NCI-H526 treated with DMSO at 0.1 percent for 48 hours (cell line): ENCODE data around the gene BARX2.

Experiments used
- DNase-seq: peaks from one replicate; lab custom pipeline; 2025; lab: John Stamatoyannopoulos, UW

The BARX2 gene

DNA sequence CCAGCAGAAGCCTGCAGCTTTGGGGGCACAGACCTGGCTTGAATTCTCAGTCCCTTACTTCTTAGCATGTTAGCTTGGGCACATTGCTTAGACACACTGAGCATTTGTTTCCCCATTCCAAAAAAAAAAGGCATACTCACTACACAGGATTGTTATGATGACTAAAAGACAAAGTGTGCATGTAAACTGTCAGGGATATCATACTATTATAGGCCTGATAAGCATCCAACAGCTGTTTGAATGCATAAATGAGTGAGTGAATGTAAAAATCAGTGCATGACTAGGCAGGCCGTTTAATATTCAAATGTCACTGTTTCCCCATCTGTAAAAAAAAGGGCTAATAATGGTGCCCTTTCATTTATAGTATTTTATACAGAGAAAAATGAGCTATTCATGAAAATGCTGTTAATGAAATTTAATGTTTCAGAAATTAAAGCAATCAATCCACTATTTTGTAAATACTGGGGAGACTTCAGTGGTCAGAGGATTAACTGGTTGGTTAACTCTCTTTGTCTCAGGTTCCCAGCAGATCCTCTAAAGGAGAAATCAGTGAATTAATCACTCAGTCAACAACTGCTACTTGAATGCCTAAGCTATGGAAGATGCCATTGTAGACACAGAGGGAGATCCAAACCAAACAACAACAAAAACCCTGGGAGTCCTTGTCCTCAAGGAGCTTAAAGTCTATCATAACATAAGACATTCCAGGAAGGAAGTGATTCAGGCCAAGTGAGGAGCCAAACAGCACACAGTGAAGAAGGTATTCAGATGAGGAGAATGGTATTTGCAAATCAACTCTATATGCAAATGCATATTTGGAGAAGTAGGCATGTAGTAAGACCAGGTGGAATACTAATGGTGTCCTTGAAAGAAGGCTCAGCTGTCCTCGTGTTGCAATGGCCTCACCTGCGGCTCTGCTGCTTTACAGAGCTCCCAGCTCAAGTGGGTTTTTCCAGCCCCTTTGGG is 26.8 kb downstream of the BARX2 start:
- peak; percentile 99 for DNase-seq

DNA sequence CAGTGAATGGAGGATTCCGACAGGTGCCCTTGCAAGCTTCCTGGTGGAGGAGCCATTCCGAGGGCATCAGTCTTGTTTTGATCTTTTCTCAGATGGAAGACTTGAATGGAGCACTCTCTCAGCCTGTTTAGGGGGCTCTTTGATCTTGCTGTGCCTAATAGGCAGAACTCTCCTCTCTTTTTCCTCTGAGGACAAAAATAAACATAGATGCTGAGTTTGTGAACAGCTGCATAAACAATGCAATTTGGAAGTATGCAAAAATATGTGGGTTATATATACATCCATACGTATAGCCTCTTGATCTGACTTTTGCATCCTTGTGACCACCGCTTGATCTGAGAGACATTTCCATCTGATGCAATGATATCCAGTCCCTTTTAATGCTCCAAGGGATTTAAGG is 29.1 kb downstream of the BARX2 start:
- peak; percentile 23 for DNase-seq

DNA sequence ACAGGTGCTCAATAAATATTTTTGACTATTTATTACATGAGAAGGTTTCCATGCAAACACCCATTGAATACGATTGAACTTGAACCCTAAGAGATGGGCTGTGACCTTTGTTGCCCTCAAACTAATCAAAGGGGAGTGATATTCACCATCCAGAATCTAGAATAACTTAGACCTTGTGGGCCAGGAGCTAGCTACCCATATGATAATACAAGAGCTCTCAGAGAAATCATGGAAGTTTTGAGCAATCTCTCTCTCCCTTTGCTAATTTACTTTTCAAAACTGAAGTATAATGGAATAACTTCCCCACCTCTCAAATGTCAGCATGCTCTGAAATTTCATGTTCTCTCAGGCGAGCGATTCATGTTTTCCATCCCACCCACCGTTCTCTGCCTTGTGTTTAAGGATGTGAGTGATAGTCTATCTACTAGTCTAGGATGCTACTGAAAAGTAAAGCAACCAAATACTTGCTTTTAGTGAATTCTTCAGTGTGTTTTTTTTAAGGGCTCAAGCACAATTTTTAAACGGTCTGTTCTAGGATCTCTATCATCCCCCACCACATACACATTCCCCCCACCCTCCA is 33.3 kb downstream of the BARX2 start:
- DNase-seq = no peak

DNA sequence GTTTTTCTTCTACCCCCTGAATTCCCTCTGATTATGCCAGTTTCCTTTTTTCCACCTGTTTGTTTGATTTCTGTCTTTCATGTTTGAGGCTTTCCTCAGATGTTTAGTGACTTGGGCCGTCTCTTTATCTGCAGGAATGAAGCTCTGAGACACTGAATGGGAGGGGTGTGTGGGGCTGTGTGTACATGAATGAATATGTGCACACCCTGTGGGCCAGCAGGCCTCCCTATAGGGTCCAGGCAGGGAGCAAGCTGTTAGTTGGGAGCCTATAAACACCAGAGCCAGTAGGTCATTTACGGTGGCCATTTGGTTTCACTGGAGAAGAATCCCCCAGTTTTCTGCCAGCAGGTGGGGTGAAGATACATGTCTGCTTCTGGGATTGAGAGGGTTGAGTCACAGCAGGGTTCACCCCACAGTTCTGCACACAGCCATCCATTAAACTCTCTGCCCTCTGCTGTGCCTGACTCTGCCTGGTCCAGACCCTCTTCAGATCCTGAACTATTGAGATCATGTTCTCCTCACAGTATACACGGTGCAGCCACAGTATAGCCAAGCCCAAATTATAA is 34.8 kb downstream of the BARX2 start:
- no peak for DNase-seq

DNA sequence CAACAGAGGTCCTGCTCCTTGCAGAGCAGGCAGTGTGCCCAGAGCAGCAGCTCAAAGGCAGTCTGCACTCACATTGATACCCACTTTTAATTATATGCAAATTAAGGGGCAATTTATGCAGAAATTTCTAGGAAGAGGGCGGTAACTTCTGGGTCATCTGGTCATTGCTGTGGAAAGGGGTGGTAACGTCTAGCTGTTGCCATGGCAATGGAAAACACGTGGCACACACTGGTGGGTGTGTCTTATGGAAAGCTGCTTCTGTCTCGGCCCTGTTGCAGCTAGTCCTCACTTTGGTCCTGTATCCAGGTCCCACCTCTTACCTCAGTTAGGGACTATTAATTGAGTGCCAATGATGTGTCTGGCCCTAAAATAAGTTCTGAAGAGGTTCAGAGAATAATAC is 36.8 kb downstream of the BARX2 start:
- no peak for DNase-seq

DNA sequence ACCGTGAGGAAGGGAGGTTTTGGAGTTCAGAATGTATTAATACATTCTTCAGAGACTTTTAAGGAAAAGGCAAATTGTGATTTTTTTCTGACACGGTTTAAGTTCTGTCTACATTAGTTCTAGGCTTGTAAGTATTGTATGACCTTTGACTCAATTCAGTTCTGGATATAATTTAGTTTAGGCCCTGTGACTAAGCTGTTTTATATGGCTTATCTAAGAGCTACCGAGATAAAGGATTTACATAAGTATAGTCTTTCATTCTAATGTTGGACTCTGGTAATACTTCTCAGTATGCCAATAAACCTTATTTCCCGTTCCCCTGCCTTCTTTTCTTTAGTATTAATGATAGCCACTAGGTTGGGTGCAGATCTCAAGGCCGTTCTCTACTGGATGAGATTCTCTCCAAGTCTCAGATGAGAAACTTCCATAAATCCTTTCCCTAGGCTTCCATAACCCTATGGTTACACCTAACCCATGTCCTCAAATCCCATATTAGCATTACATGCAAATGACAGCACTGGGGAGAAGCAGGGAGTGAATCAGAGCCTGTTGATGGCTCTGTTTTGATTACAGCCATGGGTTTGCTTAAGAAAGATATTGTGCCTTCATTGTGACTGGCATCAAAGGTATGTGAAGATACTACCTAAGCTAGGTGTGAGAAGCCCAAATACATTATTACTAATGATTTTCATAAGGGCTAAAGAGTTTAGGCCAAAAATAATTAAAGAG is 38.7 kb downstream of the BARX2 start:
- DNase-seq = peak; percentile 60

DNA sequence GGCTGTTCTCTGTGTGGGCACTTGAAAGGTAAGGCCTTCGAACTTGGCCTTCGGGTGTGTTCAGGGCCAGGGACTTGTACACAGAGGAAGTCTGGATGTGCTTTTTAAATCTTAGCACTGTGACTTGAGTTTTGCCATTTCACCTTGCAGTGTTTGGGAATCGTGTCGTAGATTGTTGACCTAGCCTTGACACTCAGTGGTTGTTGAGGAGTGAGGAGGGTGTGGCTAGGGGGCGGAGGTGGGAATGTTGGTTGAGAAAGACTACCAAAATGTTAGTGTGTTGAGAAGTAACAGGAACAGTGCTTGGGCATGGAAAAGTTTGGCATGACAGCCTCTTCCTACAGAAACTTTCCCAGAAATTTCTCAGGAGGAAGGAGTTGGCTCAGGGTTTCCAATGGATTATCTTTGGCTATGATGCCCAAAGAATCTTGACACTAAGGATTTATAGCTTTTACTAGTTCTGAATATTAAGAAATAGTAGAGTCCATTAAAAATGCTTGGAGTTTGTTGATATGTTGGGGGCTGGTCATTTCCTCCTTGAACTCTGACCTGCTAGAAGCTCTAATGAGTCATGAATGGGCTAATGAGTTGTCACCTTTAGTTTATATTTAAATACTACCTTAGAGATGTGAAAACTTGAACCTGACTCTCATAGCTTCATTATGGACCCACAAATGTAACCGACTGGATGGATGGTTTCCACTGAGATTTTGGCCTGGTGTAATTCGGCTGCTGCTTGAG is 40.6 kb downstream of the BARX2 start:
- no peak for DNase-seq

DNA sequence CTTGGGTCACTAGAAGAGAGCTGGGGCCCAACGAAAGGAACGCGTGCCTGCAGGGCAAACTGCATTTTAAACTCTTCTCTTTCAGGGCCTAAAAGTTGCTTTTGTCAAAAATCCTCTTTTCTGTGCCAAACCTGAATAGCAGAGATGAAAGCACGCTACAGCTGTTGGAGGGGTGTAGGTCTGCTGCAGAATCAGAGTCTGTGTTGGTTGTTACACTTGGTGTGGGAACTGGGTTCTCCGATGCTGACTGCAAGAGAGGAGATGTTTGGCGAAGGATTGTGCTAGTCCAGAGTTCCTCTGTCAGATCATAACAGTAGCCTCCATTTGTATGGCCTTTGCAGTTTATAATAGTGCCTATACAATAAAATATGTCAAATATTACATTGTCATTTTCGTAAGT is 41.8 kb downstream of the BARX2 start:
- no peak for DNase-seq

DNA sequence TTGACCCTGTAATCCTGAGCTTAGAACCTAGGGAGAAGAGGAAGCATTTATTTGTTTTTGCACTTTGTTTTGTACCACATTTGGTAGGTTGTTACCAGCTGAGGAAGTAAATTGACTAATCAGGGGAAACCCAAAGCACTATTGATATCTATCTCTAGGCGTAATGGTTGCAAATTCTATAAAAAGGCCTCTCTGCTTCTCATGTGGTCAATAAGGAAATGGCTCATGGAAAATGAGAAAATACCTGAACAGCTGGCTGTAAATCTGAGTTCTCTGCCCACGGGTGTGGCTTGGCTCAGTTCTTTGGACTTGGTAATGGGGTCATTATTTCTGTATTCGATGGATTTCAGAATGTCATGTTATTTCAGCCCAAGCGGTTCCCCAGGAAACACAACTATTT is 42.4 kb downstream of the BARX2 start:
- no peak for DNase-seq

DNA sequence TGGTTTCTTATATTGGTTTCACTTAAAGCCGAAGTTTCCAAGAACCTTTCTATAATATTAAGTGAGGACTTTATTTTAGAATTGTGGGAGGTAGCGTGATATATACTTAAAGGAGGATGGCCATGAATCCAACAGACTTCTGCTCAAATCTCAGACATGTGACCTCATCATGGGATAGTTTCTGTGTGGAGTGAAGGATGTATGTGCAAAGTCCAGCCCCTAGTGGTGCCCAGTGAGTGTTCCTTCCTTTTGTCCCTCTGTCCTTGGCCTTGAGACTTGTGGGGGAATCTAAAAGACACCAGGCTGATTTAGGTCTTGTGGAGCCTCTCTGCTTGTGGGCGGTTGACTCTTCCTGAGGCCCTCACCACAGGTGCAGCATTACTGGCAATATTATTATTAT is 43.7 kb downstream of the BARX2 start:
- no peak for DNase-seq

DNA sequence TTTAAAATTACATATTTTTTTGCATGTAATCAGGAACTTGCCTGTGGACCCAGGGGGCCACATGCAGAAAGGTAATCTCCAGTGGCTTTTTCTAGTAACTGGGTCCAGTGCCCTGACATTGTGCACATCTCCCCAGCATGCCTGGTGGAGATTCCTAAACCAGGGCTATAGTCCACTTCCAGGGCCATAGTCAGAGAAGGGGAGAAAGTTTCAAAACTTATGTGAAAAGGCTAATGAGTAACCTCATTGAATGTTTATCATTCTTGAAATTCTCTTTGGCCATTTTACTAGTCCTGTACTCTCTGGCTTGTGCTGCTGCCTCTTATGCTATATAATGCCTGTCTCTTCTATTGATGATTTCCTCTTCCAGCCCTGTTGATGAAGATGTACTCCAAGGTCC is 47.8 kb downstream of the BARX2 start:
- no peak for DNase-seq

DNA sequence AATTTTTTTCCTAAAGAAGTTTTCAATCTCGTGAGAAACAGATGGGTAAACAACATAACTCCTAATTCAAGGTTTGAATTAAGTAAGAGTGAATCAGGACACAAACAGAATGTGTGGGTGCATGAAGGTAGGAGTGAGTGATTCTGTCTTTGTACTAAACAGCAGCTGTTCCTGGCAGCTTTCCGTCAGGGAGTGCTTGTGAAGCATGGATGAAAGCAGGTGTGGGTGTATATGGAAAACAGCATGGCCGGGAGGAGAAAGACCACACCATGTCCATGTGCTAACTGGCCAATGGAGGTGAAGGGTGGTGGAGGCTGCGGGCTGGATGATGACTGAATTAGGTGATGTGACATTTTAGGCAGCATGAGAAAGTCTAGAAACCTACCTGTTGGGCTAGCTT is 49.6 kb downstream of the BARX2 start:
- no peak for DNase-seq

DNA sequence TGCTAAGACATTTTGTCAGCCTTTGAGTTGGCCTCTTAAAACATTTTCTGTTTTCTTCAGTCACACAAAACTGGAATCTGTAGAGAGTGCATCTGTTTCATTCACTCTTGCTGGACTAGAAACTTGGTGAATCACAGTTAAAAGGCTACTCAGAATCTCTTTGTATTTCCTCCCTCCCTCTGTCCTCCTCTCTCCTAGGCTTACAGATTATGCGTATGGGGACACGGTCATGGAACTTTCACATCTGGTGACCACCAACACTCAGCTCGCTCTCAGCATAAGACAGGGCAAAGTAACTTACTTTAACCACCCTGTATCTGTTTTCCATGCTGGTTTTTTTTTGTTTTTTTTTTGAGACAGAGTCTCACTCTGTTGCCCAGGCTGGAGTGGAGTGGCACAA is 50.4 kb downstream of the BARX2 start:
- DNase-seq = no peak

DNA sequence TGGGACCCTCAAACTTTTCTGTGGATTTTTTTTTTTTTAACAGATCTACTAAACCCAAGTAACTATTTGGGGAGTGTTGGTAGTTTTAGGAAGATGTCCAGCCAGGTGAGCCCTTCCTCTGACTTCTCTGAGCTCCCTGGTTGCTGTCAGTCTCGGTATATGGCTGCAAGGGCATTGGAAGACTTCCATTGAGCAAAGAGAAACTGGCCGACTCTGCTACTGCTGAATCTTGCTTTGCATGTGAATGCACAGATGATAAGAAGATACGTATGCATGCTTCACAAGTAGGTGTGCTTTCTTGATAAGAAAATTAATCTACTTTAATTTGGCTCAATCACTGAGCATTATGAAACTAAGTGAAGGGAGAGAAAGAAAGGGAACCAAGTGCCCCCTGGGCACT is 51.1 kb downstream of the BARX2 start:
- no peak for DNase-seq

DNA sequence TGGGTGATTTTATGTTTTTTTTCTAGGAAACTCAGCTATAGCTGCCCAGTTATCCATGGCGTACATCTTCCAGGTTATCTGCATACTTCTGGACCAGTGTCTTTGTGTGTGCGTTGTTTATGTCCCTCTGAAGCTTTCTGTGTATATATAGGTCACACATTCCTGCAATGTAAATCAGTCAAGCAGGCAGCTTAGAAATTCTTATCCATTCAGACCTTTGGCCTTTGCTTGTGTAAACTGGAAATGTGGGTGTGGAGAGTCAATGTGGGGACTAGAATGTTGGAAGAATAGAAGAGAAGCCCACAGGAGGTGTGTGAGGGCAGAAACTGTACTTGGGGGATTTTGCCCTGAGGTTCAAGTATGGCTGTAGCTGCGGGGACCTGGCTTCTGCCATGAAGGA is 51.7 kb downstream of the BARX2 start:
- DNase-seq = no peak

DNA sequence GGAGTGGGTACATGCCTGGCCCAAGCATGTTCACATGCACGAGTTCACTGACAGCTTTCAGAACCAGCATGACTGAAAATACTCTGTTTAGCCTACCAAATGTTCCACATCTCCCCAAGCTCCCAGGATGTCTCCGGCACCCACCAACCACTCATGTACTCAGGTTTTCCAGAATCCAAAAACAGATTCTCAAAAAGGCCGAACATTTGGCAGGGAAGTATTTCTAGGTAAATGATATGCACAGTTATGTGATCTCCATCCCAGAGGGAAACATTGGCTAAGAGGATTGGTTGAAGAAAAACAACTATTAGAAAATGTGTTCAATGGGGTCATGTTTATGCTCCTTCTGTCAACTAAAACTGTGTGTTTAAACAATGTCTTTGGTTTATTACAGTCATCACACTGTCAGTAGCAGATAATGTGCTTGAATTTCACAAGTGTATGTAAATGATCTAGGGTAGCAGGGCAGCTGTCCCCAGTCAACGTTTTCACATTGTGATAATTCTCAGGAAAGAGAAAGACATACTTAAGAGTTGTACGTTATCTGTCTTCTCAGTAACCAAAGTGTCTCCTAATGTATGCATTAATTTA is 52.3 kb downstream of the BARX2 start:
- no peak for DNase-seq

DNA sequence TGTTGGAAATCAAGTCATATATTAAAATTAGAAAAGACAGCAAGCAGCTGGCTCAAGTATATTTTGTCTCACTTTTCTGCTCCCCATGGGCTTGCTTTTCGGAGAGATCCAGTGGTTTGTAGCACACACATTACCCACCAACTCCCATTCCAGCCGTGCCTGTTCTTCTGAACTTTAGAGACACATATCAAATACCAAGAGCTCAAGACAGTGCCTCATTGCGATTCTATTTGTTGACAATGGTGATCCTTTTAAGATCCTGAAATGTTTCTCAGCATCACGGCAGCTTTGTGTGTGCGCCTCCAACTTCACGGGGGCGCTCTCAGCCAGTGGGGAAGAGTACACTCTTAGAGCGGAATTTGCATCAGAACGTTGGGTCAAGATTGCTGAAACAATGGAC is 52.9 kb downstream of the BARX2 start:
- DNase-seq = no peak

DNA sequence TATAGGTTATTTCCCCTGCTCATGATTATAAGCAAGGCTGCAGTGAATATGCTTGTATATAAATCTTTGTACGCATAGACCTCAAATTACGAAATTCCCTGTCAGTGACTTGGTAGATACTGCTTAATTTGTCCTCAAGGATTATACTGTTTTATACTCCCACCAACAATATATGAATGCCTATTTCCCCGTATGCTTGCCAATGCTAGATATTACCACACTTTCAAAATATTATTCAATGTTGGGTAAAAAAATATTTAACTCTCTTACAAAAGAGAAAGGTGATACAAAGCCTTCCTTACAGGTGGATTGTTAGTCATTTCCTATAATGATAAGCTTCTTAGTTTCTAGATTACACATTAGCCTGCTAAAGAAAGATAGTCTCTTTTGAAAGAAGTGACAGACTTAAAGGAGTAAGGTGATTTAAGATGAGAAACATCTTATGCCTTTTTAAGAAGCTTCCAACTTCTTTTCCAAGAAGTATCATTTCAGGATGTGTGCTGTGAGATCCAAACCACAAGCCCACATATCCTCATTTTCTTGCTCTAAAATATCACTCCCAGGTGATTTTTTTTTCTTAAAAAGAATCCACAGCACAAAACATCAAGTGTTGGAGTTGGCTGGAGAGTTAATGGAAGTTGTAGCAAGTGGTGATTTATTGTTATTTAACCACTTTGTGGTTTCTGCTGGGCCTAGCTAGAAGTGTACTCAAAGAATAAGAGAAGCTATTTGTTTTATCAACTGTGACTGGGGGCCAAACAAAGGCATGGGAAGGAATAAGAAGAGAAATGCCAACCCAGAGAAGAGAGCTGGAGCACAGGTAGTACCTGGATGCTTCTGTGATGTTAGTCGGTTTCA is 59.2 kb downstream of the BARX2 start:
- no peak for DNase-seq

DNA sequence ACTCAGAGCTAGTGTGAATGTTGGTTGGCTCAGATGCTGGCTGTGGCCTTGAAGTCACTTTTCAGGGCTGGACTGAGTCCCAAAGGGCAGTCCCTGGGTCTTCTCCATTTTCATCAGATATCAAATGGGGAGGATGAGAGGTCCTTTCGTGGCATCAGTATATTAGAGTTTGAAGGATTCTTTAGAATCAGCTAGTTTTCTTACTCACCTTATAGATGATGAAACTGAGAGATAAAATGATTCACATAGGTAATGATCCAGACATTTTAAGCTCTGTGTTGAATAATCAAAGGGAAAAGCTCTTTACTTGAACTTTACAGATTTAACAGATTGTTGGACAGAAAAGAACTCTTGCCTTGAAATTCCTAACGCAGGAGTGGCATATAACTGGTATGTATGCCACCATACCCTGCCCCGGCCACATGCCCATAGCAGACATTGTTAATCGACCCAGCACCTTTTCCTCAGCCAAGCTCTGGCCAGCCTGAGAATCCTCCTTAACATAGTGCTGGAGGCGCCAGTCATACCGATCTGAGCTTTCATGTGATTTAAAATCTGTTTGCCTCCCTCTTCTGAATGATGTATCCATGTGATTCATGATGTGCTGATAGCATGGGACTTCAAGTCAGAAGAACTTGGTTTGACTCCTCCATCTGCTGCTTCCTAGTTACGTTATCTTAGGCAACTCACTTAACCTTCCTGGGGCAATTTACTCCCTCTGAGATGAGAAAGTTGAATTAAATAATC is 60.0 kb downstream of the BARX2 start:
- DNase-seq = no peak

DNA sequence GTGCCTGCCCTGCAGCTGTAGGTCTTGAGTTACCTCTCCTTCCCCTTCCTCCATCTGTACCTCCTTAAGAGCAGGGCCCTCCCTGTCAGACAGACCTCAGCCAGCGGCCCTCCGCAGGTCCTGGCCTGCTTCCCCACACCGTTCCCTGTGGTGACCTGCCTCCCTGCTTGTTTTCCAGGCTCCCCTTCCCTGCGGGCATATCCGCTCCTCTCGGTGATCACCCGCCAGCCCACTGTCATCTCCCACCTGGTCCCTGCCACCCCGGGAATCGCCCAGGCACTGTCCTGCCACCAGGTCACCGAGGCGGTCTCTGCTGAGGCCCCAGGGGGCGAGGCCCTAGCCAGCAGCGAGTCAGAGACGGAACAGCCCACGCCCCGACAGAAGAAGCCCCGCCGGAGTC is 60.9 kb downstream of the BARX2 start:
- no peak for DNase-seq
